Measurements from ENCODE around the gene PLEKHM1.

DNA sequence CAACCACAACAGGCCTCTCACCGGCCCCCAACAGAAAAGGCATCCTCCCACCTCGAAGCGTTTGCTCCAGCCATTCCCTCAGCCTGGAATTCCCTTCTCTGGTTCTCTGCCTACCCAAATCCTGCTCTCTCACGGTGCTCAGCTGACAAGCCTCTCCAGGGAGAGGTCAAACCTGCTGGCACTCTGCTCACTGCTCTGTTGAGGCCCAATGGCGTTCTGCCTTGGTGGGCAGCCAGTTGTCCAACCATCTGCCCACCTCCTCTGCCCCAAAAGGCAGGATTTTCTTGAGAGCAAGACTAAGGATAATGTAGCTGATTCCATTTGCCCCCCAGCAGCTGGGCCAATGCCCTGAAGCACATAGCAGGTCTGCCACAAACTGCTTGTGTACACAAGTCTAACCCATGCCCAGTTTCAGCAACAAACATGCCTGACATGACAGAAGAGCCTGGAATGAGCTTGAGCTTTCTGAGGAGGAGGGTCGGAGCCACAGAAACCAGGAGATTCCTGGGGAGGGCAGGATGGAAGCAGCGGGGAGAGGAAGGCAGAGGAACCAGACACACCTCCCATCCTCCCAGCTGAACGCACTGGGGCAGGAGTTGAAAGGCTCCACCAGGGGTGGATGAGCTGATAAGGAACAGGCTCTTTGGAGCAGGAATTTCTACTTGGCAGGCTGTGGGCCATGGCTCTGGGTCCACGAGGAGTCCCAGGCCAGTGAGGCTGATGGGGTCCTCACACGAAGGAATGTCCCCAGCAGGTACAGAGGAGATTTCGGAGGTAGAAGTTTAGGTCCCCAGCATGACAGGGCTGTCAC is 81.7 kb downstream of the PLEKHM1 start:
- TF ChIP-seq, protein P1, sequence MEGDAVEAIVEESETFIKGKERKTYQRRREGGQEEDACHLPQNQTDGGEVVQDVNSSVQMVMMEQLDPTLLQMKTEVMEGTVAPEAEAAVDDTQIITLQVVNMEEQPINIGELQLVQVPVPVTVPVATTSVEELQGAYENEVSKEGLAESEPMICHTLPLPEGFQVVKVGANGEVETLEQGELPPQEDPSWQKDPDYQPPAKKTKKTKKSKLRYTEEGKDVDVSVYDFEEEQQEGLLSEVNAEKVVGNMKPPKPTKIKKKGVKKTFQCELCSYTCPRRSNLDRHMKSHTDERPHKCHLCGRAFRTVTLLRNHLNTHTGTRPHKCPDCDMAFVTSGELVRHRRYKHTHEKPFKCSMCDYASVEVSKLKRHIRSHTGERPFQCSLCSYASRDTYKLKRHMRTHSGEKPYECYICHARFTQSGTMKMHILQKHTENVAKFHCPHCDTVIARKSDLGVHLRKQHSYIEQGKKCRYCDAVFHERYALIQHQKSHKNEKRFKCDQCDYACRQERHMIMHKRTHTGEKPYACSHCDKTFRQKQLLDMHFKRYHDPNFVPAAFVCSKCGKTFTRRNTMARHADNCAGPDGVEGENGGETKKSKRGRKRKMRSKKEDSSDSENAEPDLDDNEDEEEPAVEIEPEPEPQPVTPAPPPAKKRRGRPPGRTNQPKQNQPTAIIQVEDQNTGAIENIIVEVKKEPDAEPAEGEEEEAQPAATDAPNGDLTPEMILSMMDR (IDR thresholded peaks at IDR 0.05) = no peak
- TF ChIP-seq, protein P2, sequence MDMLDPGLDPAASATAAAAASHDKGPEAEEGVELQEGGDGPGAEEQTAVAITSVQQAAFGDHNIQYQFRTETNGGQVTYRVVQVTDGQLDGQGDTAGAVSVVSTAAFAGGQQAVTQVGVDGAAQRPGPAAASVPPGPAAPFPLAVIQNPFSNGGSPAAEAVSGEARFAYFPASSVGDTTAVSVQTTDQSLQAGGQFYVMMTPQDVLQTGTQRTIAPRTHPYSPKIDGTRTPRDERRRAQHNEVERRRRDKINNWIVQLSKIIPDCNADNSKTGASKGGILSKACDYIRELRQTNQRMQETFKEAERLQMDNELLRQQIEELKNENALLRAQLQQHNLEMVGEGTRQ (IDR thresholded peaks at IDR 0.05) = no peak
- TF ChIP-seq HDAC2 (IDR thresholded peaks at IDR 0.05) (no peak), SREBF2 (IDR thresholded peaks at IDR 0.05) (no peak), GATA3 (IDR thresholded peaks at IDR 0.05; ENCODE audit: borderline replicate concordance) (no peak), POLR2A (IDR thresholded peaks at IDR 0.05; ENCODE audit: low read length) (no peak)
- TF ChIP-seq, protein P3, sequence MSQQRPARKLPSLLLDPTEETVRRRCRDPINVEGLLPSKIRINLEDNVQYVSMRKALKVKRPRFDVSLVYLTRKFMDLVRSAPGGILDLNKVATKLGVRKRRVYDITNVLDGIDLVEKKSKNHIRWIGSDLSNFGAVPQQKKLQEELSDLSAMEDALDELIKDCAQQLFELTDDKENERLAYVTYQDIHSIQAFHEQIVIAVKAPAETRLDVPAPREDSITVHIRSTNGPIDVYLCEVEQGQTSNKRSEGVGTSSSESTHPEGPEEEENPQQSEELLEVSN (IDR thresholded peaks at IDR 0.05; ENCODE audit: borderline replicate concordance, low read depth) = no peak
- TF ChIP-seq, protein P4, sequence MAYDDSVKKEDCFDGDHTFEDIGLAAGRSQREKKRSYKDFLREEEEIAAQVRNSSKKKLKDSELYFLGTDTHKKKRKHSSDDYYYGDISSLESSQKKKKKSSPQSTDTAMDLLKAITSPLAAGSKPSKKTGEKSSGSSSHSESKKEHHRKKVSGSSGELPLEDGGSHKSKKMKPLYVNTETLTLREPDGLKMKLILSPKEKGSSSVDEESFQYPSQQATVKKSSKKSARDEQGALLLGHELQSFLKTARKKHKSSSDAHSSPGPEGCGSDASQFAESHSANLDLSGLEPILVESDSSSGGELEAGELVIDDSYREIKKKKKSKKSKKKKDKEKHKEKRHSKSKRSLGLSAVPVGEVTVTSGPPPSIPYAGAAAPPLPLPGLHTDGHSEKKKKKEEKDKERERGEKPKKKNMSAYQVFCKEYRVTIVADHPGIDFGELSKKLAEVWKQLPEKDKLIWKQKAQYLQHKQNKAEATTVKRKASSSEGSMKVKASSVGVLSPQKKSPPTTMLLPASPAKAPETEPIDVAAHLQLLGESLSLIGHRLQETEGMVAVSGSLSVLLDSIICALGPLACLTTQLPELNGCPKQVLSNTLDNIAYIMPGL (CRISPR knock-in tag; IDR thresholded peaks at IDR 0.05; ENCODE audit: borderline replicate concordance) = no peak
